Epithelial cell of proximal tubule (primary cell): ENCODE measurements around the gene OSBPL2. TPM values are rescaled to one million over a fixed set of nuclear protein-coding genes. Genes with fewer than 3 reads are reported as not detected.

ENCODE experiments used
- DNase-seq: peaks from one replicate; pipeline ENCODE4 v3.0.0-alpha.2; 2011; ENCODE audit warnings: low read depth
- H3K4me3 ChIP-seq: 2 replicates; pipeline ENCODE4 v1.5.1; 2011; ENCODE audit warnings: low read depth, mild to moderate bottlenecking, low read length
- total RNA-seq: library from RNA; depleted of rRNA; stranded (reverse); fragments of >200 nt; gene quantifications from 2 replicates; pipeline ENCODE4 v1.2.3, GENCODE V29; 2015
- TF ChIP-seq, protein P1 (sequence below): conservative IDR thresholded peaks from 2 replicates; pipeline ENCODE4 v1.5.1; 2012; ENCODE audit warnings: low read depth, mild to moderate bottlenecking, low read length

OSBPL2 gene
- total RNA-seq, 1 donor from 2014 or later = 20.6 TPM

DNA sequence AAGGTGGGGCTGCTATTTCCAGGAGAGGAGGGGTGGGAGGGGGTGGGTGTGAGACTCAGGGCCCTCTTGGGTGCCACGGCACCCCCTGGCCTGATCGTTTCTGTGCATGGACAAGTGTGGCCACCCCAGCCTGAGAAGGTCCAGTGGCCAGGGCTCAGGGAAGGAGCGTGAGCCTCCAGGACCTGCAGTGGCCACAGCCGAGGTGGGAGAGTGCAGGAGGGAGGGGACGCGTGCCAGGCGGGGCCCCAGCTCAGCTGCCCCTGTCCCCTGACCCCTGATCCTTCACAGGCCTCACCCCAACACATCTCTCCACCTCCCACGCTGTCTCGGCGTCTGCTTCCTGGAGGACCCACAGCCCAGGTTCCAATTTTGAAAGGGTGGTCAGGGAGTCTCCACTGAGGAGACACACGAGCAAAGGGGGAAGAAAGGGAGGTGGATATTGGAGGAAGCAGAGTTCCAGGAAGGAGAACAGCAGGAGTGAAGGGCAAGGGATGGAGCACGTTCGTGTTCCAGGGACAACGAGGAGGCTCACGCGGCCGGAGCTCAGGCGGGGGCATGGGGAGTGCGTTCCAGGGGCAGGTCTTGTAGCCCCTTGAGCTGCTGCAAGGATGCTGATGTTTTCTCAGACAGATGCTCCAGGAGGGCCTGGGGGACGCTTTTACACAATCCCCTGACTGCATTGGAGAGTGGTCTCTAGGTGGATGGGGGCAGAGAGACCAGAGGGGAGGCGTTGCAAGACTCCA is 14.0 kb upstream of the OSBPL2 start:
- DNase-seq = no peak
- TF ChIP-seq, protein P1, sequence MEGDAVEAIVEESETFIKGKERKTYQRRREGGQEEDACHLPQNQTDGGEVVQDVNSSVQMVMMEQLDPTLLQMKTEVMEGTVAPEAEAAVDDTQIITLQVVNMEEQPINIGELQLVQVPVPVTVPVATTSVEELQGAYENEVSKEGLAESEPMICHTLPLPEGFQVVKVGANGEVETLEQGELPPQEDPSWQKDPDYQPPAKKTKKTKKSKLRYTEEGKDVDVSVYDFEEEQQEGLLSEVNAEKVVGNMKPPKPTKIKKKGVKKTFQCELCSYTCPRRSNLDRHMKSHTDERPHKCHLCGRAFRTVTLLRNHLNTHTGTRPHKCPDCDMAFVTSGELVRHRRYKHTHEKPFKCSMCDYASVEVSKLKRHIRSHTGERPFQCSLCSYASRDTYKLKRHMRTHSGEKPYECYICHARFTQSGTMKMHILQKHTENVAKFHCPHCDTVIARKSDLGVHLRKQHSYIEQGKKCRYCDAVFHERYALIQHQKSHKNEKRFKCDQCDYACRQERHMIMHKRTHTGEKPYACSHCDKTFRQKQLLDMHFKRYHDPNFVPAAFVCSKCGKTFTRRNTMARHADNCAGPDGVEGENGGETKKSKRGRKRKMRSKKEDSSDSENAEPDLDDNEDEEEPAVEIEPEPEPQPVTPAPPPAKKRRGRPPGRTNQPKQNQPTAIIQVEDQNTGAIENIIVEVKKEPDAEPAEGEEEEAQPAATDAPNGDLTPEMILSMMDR = no peak
- H3K4me3 ChIP-seq = no peak overlapping the region

DNA sequence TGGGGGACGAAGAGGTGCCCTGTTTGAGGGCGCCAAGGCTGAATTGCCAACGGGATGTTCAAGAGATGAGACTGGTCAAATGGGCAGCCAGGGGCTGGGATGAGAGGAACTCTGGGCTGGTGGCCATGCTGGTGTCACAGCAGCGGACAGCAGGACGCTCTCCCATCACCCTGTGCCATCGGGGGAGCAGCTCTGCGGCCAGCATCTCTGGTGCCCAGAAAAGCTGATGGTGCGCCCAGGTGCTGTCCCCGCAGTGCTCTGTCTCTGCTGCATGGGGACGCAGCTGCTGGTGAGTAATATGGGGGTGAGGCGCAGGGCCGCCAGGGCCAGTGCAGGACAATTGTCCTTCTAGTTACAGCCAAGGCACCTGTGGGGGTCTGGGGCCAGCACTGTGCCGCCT is 13.3 kb upstream of the OSBPL2 start:
- TF ChIP-seq, protein P1 = no peak
- no peak for DNase-seq
- H3K4me3 ChIP-seq = no peak overlapping the region

DNA sequence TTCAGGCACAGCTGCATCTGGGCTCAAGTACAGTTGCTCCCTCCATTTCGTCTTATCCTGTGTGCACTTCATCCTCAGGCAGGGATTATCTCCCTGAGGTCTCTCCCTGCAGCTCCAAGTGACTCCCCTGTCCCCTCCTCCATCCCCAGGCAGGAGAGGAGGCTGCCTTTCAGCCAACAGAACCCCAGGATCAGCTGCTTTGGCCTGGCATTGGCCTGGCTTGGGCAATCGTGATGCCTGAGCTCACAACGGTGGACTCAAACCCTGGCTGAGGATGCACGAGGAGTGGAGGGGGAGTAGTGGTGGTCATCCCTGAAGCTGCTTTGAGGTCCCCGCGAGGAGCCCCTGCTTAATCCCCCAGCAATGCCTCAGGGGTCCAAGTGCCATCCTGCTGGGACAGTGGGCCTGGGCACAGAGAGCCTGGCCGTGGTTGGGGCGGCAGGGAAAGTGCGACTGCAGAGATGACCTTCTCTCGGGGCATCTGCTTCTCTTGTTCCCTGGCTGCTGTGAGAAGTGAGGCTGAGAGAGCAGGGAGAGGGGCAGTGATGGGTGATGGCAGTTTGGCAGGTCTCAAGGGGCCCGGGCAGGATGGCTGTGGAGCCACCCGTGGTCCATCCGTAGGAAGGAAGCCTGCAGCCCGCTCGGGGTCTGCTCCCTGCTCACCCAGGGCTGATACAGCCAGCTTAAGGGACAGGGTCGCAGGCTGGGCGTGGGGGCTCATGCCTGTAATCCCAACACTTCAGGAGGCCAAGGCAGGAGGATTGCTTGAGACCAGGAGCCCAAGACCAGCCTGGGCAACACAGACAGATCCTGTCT is 12.3 kb upstream of the OSBPL2 start:
- TF ChIP-seq, protein P1 = no peak
- H3K4me3 ChIP-seq = no peak overlapping the region
- DNase-seq = no peak

DNA sequence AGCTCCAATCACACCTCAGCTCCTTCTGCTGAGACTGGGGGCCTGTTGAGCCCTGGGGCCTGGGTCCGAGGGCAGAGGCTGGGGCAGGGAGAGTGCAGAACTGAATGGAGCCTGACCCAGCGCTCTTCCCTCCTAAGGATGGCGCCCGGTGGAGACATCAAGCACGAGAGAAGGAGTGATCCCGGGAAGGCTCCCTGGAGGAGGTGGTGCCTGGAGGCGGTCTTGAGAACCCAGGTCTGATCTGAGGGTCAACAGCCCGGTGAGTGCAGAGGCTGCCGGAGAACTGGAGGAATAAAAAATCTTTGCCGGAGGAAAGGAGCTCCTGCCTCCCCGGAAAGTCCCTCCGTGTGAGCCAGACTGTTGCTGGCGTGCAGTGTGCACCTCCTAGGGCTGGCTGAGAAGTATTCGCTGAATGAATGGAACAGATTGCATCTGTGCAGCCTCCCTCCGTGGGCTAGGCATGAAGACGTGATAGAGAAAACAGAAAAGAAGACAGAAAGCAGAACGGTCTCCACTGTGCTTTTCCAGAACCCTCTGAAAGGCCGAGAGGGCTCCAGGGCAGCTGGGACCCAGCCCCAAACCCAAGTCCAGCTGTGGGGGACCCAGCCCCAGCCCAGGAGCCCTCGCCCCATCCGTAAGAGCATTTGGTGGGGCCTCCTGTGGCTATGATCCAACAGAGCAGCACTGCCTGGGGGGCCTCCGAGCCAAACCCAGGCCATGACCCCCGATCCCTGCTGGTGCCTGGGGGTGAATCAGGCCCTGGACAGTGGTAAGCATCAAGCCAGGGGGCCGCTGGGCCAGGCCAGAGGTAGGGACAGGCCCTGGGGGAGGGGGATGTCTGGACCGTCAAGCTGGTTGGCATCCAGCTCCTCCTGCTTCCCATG is 11.4 kb upstream of the OSBPL2 start:
- H3K4me3 ChIP-seq = no peak overlapping the region
- DNase-seq = no peak
- TF ChIP-seq, protein P1 = no peak

DNA sequence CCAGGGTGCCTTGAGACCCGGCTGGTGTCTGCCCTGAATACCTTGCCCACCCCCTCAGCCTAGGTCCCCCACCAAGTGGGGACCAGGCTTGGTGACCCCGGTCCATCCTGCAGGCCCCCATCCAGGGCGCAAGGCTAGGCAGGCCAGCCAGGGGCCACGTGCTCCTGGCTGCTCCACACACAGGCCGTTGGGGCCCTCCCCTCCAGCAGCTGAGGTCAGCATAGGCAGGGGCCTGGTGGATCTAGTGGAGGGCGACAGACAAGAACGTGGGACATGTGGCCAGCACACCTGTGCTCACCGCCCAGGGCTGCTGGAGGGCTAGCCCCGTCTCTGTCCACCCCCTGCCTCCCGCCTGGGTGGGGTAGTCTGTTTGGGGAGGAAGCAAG is 10.7 kb upstream of the OSBPL2 start:
- DNase-seq = no peak
- no peak overlapping the region for H3K4me3 ChIP-seq
- TF ChIP-seq, protein P1 = no peak

DNA sequence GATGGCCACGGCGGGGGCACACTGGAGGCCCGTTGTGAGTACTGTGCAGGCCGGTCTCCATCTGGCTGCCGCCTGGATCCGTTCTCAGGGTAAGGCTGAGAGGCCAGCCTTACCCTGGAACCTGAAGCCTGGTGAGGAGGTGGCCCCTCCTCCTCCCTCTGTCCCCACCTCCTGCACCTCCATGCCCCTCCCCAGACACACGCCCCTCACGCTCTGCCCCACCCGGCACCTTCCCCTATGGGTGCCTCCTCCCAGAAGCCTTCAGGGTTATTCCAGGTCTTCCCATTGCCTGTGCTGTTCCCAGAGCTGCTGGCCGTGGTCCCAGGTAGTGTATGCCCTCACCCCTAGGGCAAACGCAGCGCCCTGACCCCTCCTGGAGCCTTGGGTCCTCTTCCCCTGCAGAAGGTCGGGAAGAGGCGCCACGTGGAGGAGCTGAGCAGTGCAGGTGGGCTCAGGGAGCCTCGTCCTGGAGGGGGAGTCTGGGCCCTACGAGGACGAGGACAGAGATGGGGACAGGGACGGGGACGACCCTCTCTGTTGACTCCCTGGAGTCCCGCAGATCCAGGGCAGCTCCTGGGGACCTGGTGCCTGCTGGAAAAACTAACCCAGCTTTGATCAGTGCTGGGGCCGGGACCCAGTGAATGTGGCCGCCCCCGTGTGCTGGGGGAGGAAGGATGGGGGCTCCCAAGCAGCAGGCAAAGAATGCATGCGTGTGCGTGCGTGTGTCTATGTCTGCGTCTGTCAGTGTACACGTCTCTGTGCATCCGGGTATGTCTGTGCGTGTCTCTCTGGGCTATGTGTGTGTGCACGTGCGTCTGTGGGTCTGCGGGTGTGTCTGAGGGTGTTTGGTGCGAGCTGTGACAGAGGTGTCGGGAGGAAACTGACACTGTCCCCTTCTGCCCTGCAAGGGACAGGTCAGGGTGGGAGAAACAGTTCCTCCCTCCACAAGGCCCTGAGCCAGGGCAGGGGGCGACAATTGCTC is 10.1 kb upstream of the OSBPL2 start:
- H3K4me3 ChIP-seq = no peak overlapping the region
- TF ChIP-seq, protein P1 = no peak

More for the DNA sequence above, 10.1 kb upstream of the OSBPL2 start:
- no peak for DNase-seq
